Measurements from ENCODE around the gene ALDH18A1.

ALDH18A1 gene

DNA sequence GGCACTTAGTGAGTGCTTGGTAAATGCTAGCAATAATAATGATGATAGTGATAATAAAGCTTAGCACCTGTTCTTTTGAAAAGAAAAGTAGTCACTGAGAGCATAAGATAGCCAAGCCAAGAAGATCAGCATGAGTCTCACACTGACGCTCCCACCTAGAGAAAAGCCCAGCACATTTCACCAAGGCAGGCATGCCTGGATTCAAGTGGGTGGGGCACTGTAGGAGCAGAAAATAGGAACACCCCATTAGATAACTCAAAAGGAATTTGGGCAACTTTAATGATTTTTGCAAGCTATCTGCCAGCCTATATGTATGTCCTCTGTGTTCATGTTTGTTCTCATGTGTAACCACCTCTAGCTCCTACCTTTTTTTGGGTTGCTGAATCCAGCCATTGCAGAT, 77.2 kb downstream of the ALDH18A1 start:
- H3K9me3 ChIP-seq (ENCODE audit: severe bottlenecking), result no peaks in the 10 kb centered on the region
- H3K27ac ChIP-seq, result no peak overlapping the region
- no peaks in the 10 kb centered on the region for H3K27me3 ChIP-seq (ENCODE audit: insufficient read depth, low read depth, severe bottlenecking)
- TF ChIP-seq, protein P1, sequence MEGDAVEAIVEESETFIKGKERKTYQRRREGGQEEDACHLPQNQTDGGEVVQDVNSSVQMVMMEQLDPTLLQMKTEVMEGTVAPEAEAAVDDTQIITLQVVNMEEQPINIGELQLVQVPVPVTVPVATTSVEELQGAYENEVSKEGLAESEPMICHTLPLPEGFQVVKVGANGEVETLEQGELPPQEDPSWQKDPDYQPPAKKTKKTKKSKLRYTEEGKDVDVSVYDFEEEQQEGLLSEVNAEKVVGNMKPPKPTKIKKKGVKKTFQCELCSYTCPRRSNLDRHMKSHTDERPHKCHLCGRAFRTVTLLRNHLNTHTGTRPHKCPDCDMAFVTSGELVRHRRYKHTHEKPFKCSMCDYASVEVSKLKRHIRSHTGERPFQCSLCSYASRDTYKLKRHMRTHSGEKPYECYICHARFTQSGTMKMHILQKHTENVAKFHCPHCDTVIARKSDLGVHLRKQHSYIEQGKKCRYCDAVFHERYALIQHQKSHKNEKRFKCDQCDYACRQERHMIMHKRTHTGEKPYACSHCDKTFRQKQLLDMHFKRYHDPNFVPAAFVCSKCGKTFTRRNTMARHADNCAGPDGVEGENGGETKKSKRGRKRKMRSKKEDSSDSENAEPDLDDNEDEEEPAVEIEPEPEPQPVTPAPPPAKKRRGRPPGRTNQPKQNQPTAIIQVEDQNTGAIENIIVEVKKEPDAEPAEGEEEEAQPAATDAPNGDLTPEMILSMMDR (IDR thresholded peaks at IDR 0.05; ENCODE audit: low read depth, low read length), result no peak
- no peak for DNase-seq
- H3K36me3 ChIP-seq, result no peaks in the 10 kb centered on the region
- H3K4me3 ChIP-seq (ENCODE audit: low read depth, low read length), result no peak overlapping the region

DNA sequence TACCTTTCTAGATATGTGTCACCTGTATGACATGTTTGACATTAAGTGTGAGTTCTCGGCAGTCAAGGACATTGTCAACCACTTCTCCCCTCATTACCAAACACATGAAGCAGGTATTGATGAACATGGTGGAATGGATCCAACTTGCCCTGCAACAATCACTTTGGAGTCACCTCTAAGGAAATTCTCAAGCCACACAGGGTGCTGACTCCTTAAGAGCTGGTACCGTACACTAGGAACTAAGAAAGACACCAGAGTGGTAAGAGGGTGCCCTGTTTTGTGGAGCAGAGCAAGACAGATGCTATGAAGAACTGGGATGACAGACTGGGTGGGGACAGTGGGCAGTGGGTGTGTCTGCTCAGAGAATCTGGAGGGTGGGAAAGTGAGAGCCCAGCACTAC, 77.9 kb downstream of the ALDH18A1 start:
- TF ChIP-seq, protein P1 (IDR thresholded peaks at IDR 0.05; ENCODE audit: low read depth, low read length), result no peak
- Histone ChIP-seq H3K36me3 (no peaks in the 10 kb centered on the region), H3K4me3 (ENCODE audit: low read depth, low read length) (no peak overlapping the region), H3K27ac (no peak overlapping the region), H3K27me3 (ENCODE audit: insufficient read depth, low read depth, severe bottlenecking) (no peaks in the 10 kb centered on the region), H3K9me3 (ENCODE audit: severe bottlenecking) (no peaks in the 10 kb centered on the region)
- no peak for DNase-seq

- no peak for DNase-seq
- no peak overlapping the region for H3K4me3 ChIP-seq (ENCODE audit: low read depth, low read length)
- H3K9me3 ChIP-seq (ENCODE audit: severe bottlenecking), result no peaks in the 10 kb centered on the region
- no peak overlapping the region for H3K27ac ChIP-seq
- no peaks in the 10 kb centered on the region for H3K27me3 ChIP-seq (ENCODE audit: insufficient read depth, low read depth, severe bottlenecking)
- TF ChIP-seq, protein P1 (IDR thresholded peaks at IDR 0.05; ENCODE audit: low read depth, low read length), result no peak
- H3K36me3 ChIP-seq, result no peaks in the 10 kb centered on the region
Observed at GRCh38 chr10:95574649-95575365, 81.7 kb downstream of the ALDH18A1 start.

- no peak for DNase-seq
- Histone ChIP-seq H3K27me3 (ENCODE audit: insufficient read depth, low read depth, severe bottlenecking) (no peaks in the 10 kb centered on the region), H3K27ac (no peak overlapping the region), H3K4me3 (ENCODE audit: low read depth, low read length) (no peak overlapping the region), H3K9me3 (ENCODE audit: severe bottlenecking) (no peaks in the 10 kb centered on the region), H3K36me3 (no peaks in the 10 kb centered on the region)
- TF ChIP-seq, protein P1 (IDR thresholded peaks at IDR 0.05; ENCODE audit: low read depth, low read length), result no peak
Observed at GRCh38 chr10:95573964-95574604, 82.4 kb downstream of the ALDH18A1 start.

- no peak overlapping the region for H3K27ac ChIP-seq
- TF ChIP-seq, protein P1 (IDR thresholded peaks at IDR 0.05; ENCODE audit: low read depth, low read length), result no peak
- no peak overlapping the region for H3K4me3 ChIP-seq (ENCODE audit: low read depth, low read length)
- no peaks in the 10 kb centered on the region for H3K36me3 ChIP-seq
- H3K27me3 ChIP-seq (ENCODE audit: insufficient read depth, low read depth, severe bottlenecking), result no peaks in the 10 kb centered on the region
- no peaks in the 10 kb centered on the region for H3K9me3 ChIP-seq (ENCODE audit: severe bottlenecking)
- no peak for DNase-seq
Observed at GRCh38 chr10:95573527-95573926, 83.0 kb downstream of the ALDH18A1 start.

All from WERI-Rb-1 (cell line).